CD14-positive monocyte (primary cell): ENCODE data around the gene GALNT17. TPM values are rescaled to one million over a fixed set of nuclear protein-coding genes. Genes with fewer than 3 reads are reported as not detected.

Source experiments
- DNase-seq, 3 donors: peaks; one replicate each; pipeline ENCODE4 v3.0.0-alpha.2; 2011 to 2022
- H2AFZ ChIP-seq: 2 replicates; pipeline ENCODE4 v1.6.0; 2012; ENCODE audit warnings: mild to moderate bottlenecking, low read depth, low read length, inconsistent platforms; ENCODE audit not compliant: insufficient read depth, poor library complexity, severe bottlenecking
- H3K27ac ChIP-seq, 2 donors: 1 replicate in 1 of 2; 2 replicates in 1 of 2; pipeline ENCODE4 v1.5.1; 2012 to 2013; ENCODE audit warnings: low read length in 2 of 2, control low read depth in 1 of 2, inconsistent platforms in 1 of 2, low read depth in 1 of 2, mild to moderate bottlenecking in 1 of 2
- H3K27me3 ChIP-seq, 2 donors: one replicate each; pipeline versions ENCODE4 v1.6.0 to v1.6.1; 2011 to 2013; ENCODE audit warnings: low read length in 2 of 2; ENCODE audit not compliant: control insufficient read depth in 2 of 2, insufficient read depth in 2 of 2
- H3K36me3 ChIP-seq, 2 donors: replicated peaks in 1 of 2; 1 replicate in 1 of 2; 2 replicates in 1 of 2; pipeline versions ENCODE4 v1.5.1 to v1.6.1; 2012 to 2013; ENCODE audit warnings: low read length in 2 of 2, control low read depth in 1 of 2, inconsistent platforms in 1 of 2, mild to moderate bottlenecking in 1 of 2; ENCODE audit not compliant: insufficient read depth in 2 of 2, control insufficient read depth in 1 of 2
- H3K4me1 ChIP-seq, 2 donors: 1 replicate in 1 of 2; 2 replicates in 1 of 2; pipeline versions ENCODE4 v1.5.1 to v1.6.1; 2012 to 2013; ENCODE audit warnings: low read length in 2 of 2, control low read depth in 1 of 2, inconsistent platforms in 1 of 2, mild to moderate bottlenecking in 1 of 2, moderate library complexity in 1 of 2; ENCODE audit not compliant: insufficient read depth in 2 of 2, control insufficient read depth in 1 of 2
- H3K4me2 ChIP-seq: replicated peaks from 2 replicates; pipeline ENCODE3; 2012; ENCODE audit warnings: low read length, moderate library complexity, mild to moderate bottlenecking; ENCODE audit not compliant: poor library complexity, severe bottlenecking; ENCODE audit errors: extremely low read depth
- H3K4me3 ChIP-seq, 3 experiments: fragments of 200-600 bp in 1 of 3; sonication (generic) in 1 of 3; replicated peaks in 1 of 3; 1 replicate in 2 of 3; 2 replicates in 1 of 3; pipeline ENCODE4 v1.5.1; 2011 to 2013; ENCODE audit warnings: low read length in 3 of 3, mild to moderate bottlenecking in 3 of 3, control low read depth in 2 of 3, low read depth in 2 of 3, inconsistent platforms in 1 of 3, moderate library complexity in 1 of 3
- H3K79me2 ChIP-seq: 2 replicates; pipeline ENCODE4 v1.6.0; 2012; ENCODE audit warnings: mild to moderate bottlenecking, control low read depth, inconsistent platforms, low read length, moderate library complexity; ENCODE audit not compliant: insufficient read depth
- H3K9ac ChIP-seq: 2 replicates; pipeline ENCODE4 v1.6.0; 2017; ENCODE audit warnings: low read length, mild to moderate bottlenecking; ENCODE audit not compliant: insufficient read depth, poor library complexity, severe bottlenecking
- H3K9me3 ChIP-seq, 2 donors: replicated peaks in 1 of 2; 1 replicate in 1 of 2; 2 replicates in 1 of 2; pipeline versions ENCODE4 v1.5.1 to v1.6.1; 2012 to 2013; ENCODE audit warnings: low read length in 2 of 2, control low read depth in 1 of 2; ENCODE audit not compliant: control insufficient read depth in 1 of 2, insufficient read depth in 1 of 2
- H4K20me1 ChIP-seq: 2 replicates; pipeline ENCODE4 v1.6.0; 2012; ENCODE audit warnings: mild to moderate bottlenecking, low read length, control low read depth, moderate library complexity; ENCODE audit not compliant: insufficient read depth
- H3K27ac Mint-ChIP-seq, 7 donors: one replicate each; pipeline ENCODE4 v1.8.0; 2020; ENCODE audit warnings: mild to moderate bottlenecking in 7 of 7, mixed read lengths in 7 of 7, moderate library complexity in 6 of 7, inconsistent platforms in 2 of 7
- H3K27me3 Mint-ChIP-seq, 3 donors: one replicate each; pipeline ENCODE4 v1.8.0; 2021 to 2022; ENCODE audit warnings: low read depth in 3 of 3, mild to moderate bottlenecking in 3 of 3, mixed read lengths in 3 of 3, moderate library complexity in 3 of 3, inconsistent platforms in 1 of 3
- H3K36me3 Mint-ChIP-seq, 2 donors: one replicate each; pipeline ENCODE4 v1.8.0; 2020; ENCODE audit warnings: mixed read lengths in 2 of 2, inconsistent platforms in 1 of 2, mild to moderate bottlenecking in 1 of 2
- H3K4me1 Mint-ChIP-seq: one replicate; pipeline ENCODE4 v1.8.0; 2020; ENCODE audit warnings: mild to moderate bottlenecking, mixed read lengths
- H3K4me3 Mint-ChIP-seq, 2 donors: one replicate each; pipeline ENCODE4 v1.8.0; 2020; ENCODE audit warnings: mild to moderate bottlenecking in 2 of 2, mixed read lengths in 2 of 2, moderate library complexity in 1 of 2
- H3K9me3 Mint-ChIP-seq, 7 donors: one replicate each; pipeline ENCODE4 v1.8.0; 2020 to 2022; ENCODE audit warnings: mixed read lengths in 7 of 7, mild to moderate bottlenecking in 6 of 7, moderate library complexity in 6 of 7, inconsistent platforms in 2 of 7
- WGBS: methylation state at CpG from one replicate; pipeline ENCODE4 v1.1.5; 2013; ENCODE audit warnings: missing lambda C conversion rate; ENCODE audit not compliant: insufficient coverage; 5-methylcytosine and 5-hydroxymethylcytosine counted together
- intact Hi-C, 2 donors: fragments of 100-400 bp; cut with micrococcal nuclease; formaldehyde crosslinking; loops; one replicate each; pipeline versions ENCODE4 v1.15.0 to v1.15.1; 2023
- polyA plus RNA-seq, 3 donors: library from polyadenylated mRNA; depleted of rRNA in 1 of 3; unstranded in 2 of 3; stranded (reverse) in 1 of 3; fragments of 300-500 nt in 2 of 3; fragments of >200 nt in 1 of 3; fragmentation: Illumina TruSeq in 2 of 3; gene quantifications; 1 replicate in 2 of 3; 2 replicates in 1 of 3; pipeline ENCODE4 v1.2.3, GENCODE V29; 2012 to 2021
- TF ChIP-seq, protein P1 (sequence below): fragments of 200-600 bp; IDR thresholded peaks from one replicate; pipeline ENCODE4 v1.8.0; 2022; ENCODE audit warnings: antibody characterized with exemption, mild to moderate bottlenecking

The GALNT17 gene
- polyA plus RNA-seq, 3 donors: not detected

- TF ChIP-seq, protein P1, sequence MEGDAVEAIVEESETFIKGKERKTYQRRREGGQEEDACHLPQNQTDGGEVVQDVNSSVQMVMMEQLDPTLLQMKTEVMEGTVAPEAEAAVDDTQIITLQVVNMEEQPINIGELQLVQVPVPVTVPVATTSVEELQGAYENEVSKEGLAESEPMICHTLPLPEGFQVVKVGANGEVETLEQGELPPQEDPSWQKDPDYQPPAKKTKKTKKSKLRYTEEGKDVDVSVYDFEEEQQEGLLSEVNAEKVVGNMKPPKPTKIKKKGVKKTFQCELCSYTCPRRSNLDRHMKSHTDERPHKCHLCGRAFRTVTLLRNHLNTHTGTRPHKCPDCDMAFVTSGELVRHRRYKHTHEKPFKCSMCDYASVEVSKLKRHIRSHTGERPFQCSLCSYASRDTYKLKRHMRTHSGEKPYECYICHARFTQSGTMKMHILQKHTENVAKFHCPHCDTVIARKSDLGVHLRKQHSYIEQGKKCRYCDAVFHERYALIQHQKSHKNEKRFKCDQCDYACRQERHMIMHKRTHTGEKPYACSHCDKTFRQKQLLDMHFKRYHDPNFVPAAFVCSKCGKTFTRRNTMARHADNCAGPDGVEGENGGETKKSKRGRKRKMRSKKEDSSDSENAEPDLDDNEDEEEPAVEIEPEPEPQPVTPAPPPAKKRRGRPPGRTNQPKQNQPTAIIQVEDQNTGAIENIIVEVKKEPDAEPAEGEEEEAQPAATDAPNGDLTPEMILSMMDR: no peak
Measured at GRCh38 chr7:71461572-71461971, 329.6 kb downstream of the GALNT17 start.

DNA sequence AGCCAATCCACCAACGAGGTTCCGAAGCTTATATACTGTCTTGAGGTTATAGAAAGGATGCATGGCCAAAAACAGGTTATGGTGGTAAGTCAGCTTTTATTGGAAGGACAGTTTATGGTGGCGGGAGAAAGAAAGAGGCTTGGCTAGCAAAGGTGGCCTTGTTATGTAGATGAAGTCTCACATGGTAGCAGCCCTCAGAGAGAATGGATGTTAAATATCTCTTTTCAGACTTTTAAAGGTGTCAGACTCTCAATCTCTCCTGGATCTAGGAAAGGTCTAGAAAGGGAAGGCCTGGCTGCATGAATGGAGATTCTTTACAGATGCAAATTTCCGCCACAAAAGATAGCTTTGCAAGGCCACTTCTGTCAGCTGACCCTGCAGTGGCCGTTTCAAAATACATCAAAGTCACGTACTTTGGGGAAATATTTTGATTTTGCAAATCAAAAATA lies 333.8 kb downstream of the GALNT17 start:
- no peaks in the 10 kb centered on the region for H4K20me1 ChIP-seq
- 70% methylated on average over 2 of the region's 6 CpGs for WGBS
- no peaks in the 10 kb centered on the region for H3K79me2 ChIP-seq
- H3K4me1 Mint-ChIP-seq: no peaks in the 10 kb centered on the region
- TF ChIP-seq, protein P1: no peak
- peaks cover 12 to 22% of the 10 kb centered on the region in 2 donors for H3K9me3 ChIP-seq
- DNase-seq: no peak
- no peak overlapping the region for H3K9ac ChIP-seq
- H3K27me3 Mint-ChIP-seq: peaks cover 0 to 2% (median 0%) of the 10 kb centered on the region in 3 donors
- no peak overlapping the region for H3K4me3 Mint-ChIP-seq
- H3K9me3 Mint-ChIP-seq: peaks cover 2 to 23% (median 12%) of the 10 kb centered on the region in 7 donors
- H2AFZ ChIP-seq: no peak overlapping the region
- H3K4me1 ChIP-seq: no peaks in the 10 kb centered on the region
- H3K4me2 ChIP-seq: no peak overlapping the region
- no peaks in the 10 kb centered on the region for H3K27me3 ChIP-seq
- H3K4me3 ChIP-seq: no peak overlapping the region
- no peak overlapping the region for H3K27ac Mint-ChIP-seq
- H3K36me3 ChIP-seq: no peaks in the 10 kb centered on the region
- intact Hi-C loops: no loop called here
- H3K36me3 Mint-ChIP-seq: no peaks in the 10 kb centered on the region
- no peak overlapping the region for H3K27ac ChIP-seq

More at GRCh38 chr7:71461572-71461971, 329.6 kb downstream of the GALNT17 start:
- Mint-ChIP-seq H3K4me3 (no peak overlapping the region), H3K9me3 (peaks cover 5 to 14% (median 11%) of the 10 kb centered on the region in 7 donors), H3K4me1 (no peaks in the 10 kb centered on the region), H3K36me3 (no peaks in the 10 kb centered on the region), H3K27me3 (peaks cover 0 to 2% (median 2%) of the 10 kb centered on the region in 3 donors), H3K27ac (no peak overlapping the region)
- Histone ChIP-seq H3K27ac (no peak overlapping the region), H3K36me3 (no peaks in the 10 kb centered on the region), H3K4me2 (no peak overlapping the region), H3K4me1 (no peaks in the 10 kb centered on the region), H4K20me1 (no peaks in the 10 kb centered on the region), H3K27me3 (no peaks in the 10 kb centered on the region), H3K9ac (no peak overlapping the region), H2AFZ (no peak overlapping the region), H3K9me3 (peaks cover 12 to 22% of the 10 kb centered on the region in 2 donors), H3K4me3 (no peak overlapping the region), H3K79me2 (no peaks in the 10 kb centered on the region)
- DNase-seq: no peak
- intact Hi-C loops: no loop called here
- WGBS: 83% methylated on average over 9 of the region's 9 CpGs
